Subcutaneous abdominal adipose tissue (tissue), 5 donors: Measurements from ENCODE around the gene MIDN.

Experiments used
- H3K27ac ChIP-seq: one replicate; pipeline ENCODE4 v1.7.0; 2013; ENCODE audit warnings: low read depth, mild to moderate bottlenecking, inconsistent platforms, low read length, moderate library complexity
- H3K27me3 ChIP-seq, 5 donors: one replicate each; pipeline ENCODE4 v1.7.0; 2013; ENCODE audit warnings: low read length in 5 of 5, inconsistent platforms in 1 of 5; ENCODE audit not compliant: control insufficient read depth in 5 of 5, insufficient read depth in 4 of 5
- H3K36me3 ChIP-seq, 5 donors: one replicate each; pipeline ENCODE4 v1.7.0; 2013; ENCODE audit warnings: low read length in 5 of 5; ENCODE audit not compliant: control insufficient read depth in 5 of 5, insufficient read depth in 5 of 5
- H3K4me1 ChIP-seq, 5 donors: one replicate each; pipeline ENCODE4 v1.7.0; 2013; ENCODE audit warnings: low read length in 5 of 5, mild to moderate bottlenecking in 3 of 5, moderate library complexity in 1 of 5; ENCODE audit not compliant: control insufficient read depth in 5 of 5, insufficient read depth in 5 of 5
- H3K4me3 ChIP-seq, 5 donors: one replicate each; pipeline ENCODE4 v1.7.0; 2013; ENCODE audit warnings: low read length in 5 of 5, low read depth in 1 of 5
- H3K9ac ChIP-seq, 5 donors: one replicate each; pipeline ENCODE4 v1.7.0; 2013; ENCODE audit warnings: low read length in 5 of 5, mild to moderate bottlenecking in 4 of 5, moderate library complexity in 3 of 5
- H3K9me3 ChIP-seq, 5 donors: one replicate each; pipeline ENCODE4 v1.7.0; 2013; ENCODE audit warnings: low read length in 5 of 5; ENCODE audit not compliant: control insufficient read depth in 5 of 5
- donor health status: healthy.
- donor health status: healthy.
- donor health status: healthy.
- donor health status: healthy.
- donor health status: healthy.

The MIDN gene

DNA sequence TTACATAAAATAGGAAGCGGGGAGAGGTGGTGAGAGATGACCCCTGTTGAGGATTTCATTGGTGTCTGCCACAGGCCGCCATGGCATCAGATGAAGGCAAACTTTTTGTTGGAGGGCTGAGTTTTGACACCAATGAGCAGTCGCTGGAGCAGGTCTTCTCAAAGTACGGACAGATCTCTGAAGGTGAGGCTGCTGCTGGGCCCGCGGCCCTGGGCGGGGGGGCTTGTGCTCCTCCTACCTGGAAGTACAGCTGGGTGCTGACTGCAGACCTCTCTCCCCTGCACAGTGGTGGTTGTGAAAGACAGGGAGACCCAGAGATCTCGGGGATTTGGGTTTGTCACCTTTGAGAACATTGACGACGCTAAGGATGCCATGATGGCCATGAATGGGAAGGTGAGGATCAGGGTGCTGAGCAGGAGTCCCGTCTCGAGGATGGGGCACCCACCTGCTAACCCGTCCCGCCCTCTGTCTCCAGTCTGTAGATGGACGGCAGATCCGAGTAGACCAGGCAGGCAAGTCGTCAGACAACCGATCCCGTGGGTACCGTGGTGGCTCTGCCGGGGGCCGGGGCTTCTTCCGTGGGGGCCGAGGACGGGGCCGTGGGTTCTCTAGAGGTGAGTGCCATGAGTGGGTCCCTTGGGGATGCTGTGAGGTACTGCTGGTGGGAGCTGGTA lies 22.6 kb downstream of the MIDN start:
- no peaks in the 10 kb centered on the region for H3K9me3 ChIP-seq
- H3K36me3 ChIP-seq: peaks cover 0 to 46% (median 41%) of the 10 kb centered on the region in 5 donors
- H3K27ac ChIP-seq: peak overlapping the region; percentile 91
- H3K4me1 ChIP-seq: peaks cover 18 to 89% (median 82%) of the 10 kb centered on the region in 5 donors
- H3K9ac ChIP-seq: peak overlapping the region; percentile 73 to 95 (median 85)
- no peaks in the 10 kb centered on the region for H3K27me3 ChIP-seq
- peak overlapping the region; percentile 59 to 95 (median 79) for H3K4me3 ChIP-seq

DNA sequence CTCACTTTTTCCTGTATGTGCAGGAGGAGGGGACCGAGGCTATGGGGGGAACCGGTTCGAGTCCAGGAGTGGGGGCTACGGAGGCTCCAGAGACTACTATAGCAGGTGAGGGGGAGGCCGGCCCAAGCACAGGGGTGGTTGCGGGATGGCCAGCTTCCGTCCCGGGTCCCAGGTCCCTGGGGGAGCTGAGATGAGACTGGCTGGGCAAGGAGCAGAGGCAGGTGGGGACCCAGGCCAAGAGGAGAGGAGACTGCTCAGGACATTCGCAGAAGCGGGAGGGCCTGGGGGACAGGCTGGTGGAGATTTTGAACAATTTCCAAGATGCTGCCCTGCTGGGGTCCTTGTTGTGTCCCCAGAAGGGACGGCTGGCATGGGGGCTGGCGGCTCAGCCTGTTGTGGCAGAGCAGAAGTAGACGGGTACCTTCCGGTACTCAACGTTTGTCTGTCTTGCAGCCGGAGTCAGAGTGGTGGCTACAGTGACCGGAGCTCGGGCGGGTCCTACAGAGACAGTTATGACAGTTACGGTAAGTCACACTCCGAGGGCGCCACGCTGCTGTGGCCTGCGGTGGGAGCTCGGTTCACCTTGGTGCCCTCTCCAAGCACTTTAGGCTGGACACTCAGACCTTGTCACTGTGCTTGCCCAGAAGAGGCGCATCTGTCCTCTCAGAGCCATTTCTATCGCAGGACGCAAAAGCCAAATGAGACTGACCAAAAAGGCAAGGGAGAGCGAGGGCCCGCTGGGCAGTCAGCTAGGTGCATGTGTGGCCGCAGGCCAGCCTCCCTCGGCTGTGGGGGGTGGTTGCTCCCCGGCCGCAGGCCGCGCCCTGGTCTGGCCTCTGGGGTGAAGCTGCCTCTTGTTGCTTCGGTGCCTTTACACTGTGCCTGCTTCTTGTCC lies 23.4 kb downstream of the MIDN start:
- Histone ChIP-seq H3K4me3 (peak overlapping the region in 4 of 5 donors; percentile 59 to 81 (median 78)), H3K27ac (peak overlapping the region; percentile 91), H3K4me1 (peaks cover 19 to 89% (median 85%) of the 10 kb centered on the region in 5 donors), H3K36me3 (peaks cover 0 to 46% (median 41%) of the 10 kb centered on the region in 5 donors), H3K9ac (peak overlapping the region in 3 of 5 donors; percentile 76 to 95 (median 85)), H3K27me3 (no peaks in the 10 kb centered on the region), H3K9me3 (no peaks in the 10 kb centered on the region)

DNA sequence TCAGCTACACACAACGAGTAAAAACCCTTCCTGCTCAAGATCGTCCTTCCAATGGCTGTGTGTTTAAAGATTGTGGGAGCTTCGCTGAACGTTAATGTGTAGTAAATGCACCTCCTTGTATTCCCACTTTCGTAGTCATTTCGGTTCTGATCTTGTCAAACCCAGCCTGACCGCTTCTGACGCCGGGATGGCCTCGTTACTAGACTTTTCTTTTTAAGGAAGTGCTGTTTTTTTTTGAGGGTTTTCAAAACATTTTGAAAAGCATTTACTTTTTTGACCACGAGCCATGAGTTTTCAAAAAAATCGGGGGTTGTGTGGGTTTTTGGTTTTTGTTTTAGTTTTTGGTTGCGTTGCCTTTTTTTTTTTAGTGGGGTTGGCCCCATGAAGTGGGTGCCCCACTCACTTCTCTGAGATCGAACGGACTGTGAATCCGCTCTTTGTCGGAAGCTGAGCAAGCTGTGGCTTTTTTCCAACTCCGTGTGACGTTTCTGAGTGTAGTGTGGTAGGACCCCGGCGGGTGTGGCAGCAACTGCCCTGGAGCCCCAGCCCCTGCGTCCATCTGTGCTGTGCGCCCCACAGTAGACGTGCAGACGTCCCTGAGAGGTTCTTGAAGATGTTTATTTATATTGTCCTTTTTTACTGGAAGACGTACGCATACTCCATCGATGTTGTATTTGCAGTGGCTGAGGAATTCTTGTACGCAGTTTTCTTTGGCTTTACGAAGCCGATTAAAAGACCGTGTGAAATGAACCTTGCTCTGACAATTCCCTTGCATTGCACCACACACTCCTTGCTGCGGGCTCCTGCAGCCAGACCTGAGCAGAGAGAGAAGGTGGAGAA lies 24.3 kb downstream of the MIDN start:
- no peaks in the 10 kb centered on the region for H3K27me3 ChIP-seq
- H3K9ac ChIP-seq: peak overlapping the region in 1 of 5 donors; percentile 1
- H3K36me3 ChIP-seq: peaks cover 0 to 46% (median 41%) of the 10 kb centered on the region in 5 donors
- no peaks in the 10 kb centered on the region for H3K9me3 ChIP-seq
- H3K4me1 ChIP-seq: peaks cover 19 to 82% (median 80%) of the 10 kb centered on the region in 5 donors
- H3K27ac ChIP-seq: peak overlapping the region; percentile 91
- no peak overlapping the region for H3K4me3 ChIP-seq

DNA sequence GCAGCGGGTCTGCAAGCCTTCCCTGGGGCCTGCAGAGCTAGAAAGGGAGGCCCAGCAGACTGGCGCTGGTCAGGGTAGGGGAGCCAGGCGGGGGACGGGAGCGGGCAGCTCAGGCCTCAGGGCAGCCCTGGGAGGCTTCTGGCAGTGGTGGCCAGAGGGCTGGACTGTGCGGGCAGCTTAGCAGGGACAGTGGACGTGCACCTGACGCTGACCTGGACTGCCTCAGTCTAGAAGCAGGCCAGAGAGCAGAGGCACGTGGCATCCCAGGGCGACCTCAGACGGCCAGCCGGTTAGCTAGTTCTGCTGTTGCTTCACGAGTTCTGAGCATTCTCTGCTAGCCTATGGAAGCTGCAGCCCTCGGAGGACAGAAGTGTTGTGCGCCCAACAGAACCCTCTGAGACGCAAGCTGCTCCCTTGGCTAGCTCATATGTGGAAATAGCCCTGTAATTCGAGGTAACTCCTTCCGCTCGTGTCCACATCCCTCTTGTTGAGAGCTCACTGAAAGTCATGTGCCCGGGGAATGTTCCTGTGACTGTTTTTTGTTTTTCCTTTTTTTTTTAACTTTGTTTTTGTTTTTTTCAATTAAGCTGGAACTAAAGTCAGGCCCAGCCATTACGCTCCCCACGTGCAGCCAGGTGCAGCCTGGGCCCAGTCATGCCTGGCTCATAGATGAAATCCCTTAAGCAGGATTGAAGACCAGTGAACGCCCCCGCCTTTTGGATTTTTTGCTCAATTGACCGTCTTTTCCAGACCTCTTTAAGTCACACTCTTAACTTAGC lies 25.1 kb downstream of the MIDN start:
- Histone ChIP-seq H3K9me3 (no peaks in the 10 kb centered on the region), H3K36me3 (peaks cover 0 to 49% (median 41%) of the 10 kb centered on the region in 5 donors), H3K4me3 (peak overlapping the region in 1 of 5 donors; percentile 1), H3K27ac (peak overlapping the region; percentile 91), H3K4me1 (peaks cover 18 to 74% (median 72%) of the 10 kb centered on the region in 5 donors), H3K27me3 (no peaks in the 10 kb centered on the region), H3K9ac (no peak overlapping the region)

DNA sequence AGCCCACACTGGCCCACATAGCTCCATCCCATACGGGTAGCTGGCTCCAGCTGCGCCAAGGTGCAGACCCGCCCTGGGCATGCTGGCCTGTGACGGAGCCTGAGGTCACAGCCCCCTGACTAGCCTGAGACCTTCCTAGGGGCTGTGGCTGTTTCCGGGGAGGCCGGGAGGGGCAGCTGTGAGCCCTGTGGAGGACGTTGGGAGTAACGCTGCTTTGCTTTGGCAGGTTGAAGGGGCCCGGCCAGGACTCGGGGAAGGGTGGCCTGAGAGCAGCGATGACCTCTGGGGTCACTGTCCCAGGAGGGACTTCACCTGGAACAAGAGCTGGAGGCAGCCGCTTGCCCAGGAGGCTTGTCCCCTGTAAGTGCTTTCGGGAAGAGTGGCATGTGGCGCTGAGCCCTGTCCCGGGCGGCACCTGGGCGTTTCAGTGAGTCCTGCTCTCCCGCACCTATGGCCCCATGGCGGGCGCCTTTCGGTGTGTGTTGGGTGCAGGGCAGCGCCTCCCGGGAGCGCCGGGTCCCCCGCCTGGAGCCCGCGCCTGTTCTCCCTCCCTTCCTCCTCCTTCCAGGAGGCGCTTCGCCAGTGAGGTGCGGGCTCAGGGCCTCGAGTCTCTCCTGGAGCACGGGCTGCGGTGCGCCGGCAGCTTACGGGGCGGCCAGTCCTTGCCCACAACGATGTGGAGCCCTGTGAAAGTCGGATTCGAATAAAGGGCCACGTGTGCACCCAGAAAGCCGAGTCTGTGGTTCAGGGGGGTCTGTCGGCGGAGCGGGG lies 25.9 kb downstream of the MIDN start:
- no peaks in the 10 kb centered on the region for H3K27me3 ChIP-seq
- H3K27ac ChIP-seq: peak overlapping the region; percentile 91
- peaks cover 0 to 56% (median 47%) of the 10 kb centered on the region in 5 donors for H3K36me3 ChIP-seq
- H3K9me3 ChIP-seq: no peaks in the 10 kb centered on the region
- H3K4me3 ChIP-seq: peak overlapping the region in 4 of 5 donors; percentile 22 to 75 (median 60)
- H3K9ac ChIP-seq: peak overlapping the region in 2 of 5 donors; percentile 37 to 73
- peaks cover 15 to 70% (median 67%) of the 10 kb centered on the region in 5 donors for H3K4me1 ChIP-seq

DNA sequence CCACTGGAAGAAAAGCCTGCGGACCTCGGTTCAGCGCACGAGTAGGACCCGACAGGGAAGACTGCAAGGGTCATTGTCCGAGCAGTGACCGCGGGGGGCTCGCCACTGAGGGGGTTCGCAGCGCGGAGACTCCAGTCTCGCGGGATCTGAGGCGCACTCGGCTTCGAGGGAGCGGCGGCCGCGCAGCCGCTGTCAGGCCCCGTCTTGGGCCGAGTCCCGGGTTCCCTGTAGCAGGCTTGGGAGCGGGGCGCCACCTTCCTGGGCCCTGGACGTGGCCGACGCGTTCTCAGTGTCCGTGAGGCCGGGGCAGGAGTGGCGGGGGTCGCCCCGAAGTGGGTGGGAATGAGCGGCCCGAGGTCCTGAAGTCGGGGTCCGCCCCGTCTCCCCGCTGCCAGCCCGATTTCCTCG lies 26.5 kb downstream of the MIDN start:
- peaks cover 14 to 69% (median 67%) of the 10 kb centered on the region in 5 donors for H3K4me1 ChIP-seq
- peak overlapping the region in 4 of 5 donors; percentile 22 to 75 (median 60) for H3K4me3 ChIP-seq
- H3K27me3 ChIP-seq: no peaks in the 10 kb centered on the region
- peak overlapping the region; percentile 91 for H3K27ac ChIP-seq
- H3K9me3 ChIP-seq: no peaks in the 10 kb centered on the region
- peak overlapping the region in 4 of 5 donors; percentile 37 to 94 (median 62) for H3K9ac ChIP-seq
- peaks cover 0 to 60% (median 50%) of the 10 kb centered on the region in 5 donors for H3K36me3 ChIP-seq

DNA sequence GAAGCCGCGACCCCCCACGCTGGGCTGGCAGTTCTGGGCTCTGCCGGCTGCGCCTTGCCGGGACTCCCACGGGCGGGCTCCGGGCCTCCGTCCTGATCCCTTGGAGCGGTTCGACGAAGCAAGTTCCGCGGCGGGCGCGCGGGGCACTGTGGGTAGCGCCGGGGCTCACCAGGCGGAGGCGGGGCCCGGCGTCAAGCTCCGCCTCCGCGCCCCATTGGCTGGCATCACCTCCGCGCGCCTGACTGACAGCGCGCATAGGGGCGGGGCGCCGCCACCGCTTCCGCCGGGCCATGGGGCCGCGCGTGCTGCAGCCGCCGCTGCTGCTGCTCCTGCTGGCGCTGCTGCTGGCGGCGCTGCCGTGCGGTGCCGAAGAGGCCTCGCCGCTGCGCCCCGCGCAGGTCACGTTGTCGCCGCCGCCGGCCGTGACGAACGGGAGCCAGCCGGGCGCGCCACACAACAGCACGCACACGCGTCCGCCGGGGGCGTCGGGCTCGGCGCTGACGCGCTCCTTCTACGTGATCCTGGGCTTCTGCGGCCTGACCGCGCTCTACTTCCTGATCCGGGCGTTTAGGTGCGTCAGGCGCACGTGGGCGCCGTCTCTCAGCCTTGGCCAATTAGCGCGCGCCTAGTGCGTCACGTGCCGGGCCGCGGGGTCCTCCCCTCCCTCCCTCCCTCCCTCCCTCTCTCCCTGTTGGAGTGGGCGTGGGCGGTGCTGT lies 27.0 kb downstream of the MIDN start, which contains the start of gene FAM174C:
FAM174C (plus strand) TSS at position 271 of the 716 bp plus-strand sequence; CDS start at position 291, 20 bp downstream.
- Histone ChIP-seq H3K4me3 (peak within 1 kb of the TSS; percentile 22 to 75 (median 73)), H3K9me3 (no peaks in the 10 kb centered on the region), H3K27ac (peak within 1 kb of the TSS; percentile 91), H3K27me3 (no peaks in the 10 kb centered on the region), H3K4me1 (peaks cover 13 to 65% (median 62%) of the 10 kb centered on the region in 5 donors), H3K36me3 (peaks cover 0 to 60% (median 50%) of the 10 kb centered on the region in 5 donors), H3K9ac (peak within 1 kb of the TSS in 4 of 5 donors; percentile 75 to 94 (median 83))

DNA sequence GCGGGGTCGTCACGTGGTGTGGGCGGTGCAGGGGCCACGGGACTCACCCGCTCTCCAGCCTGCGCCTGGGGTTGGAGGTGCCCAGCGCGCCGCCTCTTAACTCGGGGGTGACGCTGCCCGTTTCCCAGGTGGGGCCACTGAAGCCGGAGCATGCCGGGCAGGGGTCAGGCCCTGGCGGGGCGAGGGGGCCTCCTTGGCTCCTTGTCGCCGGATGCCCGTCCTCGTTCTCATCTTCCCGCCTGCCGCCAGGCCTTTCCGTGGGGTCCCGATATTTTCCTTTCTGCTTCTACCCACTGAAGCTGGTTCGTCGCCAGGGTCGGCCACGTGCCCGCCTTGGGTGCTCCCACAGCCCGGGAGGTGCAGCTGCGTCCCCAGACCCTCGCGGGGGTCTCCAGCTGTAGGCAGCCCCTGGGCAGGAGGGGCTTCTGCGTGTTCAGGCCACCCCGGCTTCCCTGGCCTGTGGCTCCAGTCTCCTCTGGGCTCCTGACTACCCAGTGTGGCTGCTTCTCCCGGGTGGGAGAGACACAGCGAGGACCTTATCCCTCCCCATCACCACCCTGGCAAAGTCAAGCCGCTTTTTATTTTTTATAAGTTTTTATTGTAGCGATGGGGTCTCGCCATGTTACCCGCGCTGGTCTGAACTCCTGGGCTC lies 27.7 kb downstream of the MIDN start:
- H3K9ac ChIP-seq: peak overlapping the region in 4 of 5 donors; percentile 75 to 94 (median 83)
- H3K27ac ChIP-seq: peak overlapping the region; percentile 91
- H3K4me3 ChIP-seq: peak overlapping the region; percentile 22 to 75 (median 73)
- no peaks in the 10 kb centered on the region for H3K27me3 ChIP-seq
- peaks cover 0 to 55% (median 45%) of the 10 kb centered on the region in 5 donors for H3K36me3 ChIP-seq
- H3K9me3 ChIP-seq: no peaks in the 10 kb centered on the region
- peaks cover 9 to 58% (median 56%) of the 10 kb centered on the region in 5 donors for H3K4me1 ChIP-seq
